Panc1 (cell line): Measurements from ENCODE around the gene KRT4.

ENCODE experiments used
- POLR2AphosphoS5 ChIP-seq: IDR thresholded peaks from 2 replicates; pipeline ENCODE4 v1.6.1; 2012; ENCODE audit warnings: mild to moderate bottlenecking, low read depth, low read length, moderate library complexity
- TCF7L2 ChIP-seq: IDR thresholded peaks from 2 replicates; pipeline ENCODE4 v1.6.1; 2011; ENCODE audit warnings: mild to moderate bottlenecking, low read depth, low read length, inconsistent platforms
- TF ChIP-seq, protein P1 (sequence below): fragments of 450-650 bp; IDR thresholded peaks from 2 replicates; pipeline ENCODE4 v1.5.1; 2017; ENCODE audit warnings: mild to moderate bottlenecking
- TF ChIP-seq, protein P2 (sequence below), 2 experiments: IDR thresholded peaks; 2 replicates each; pipeline ENCODE4 v1.6.1; 2011 to 2012; ENCODE audit warnings: low read depth in 2 of 2, control low read depth in 1 of 2, low read length in 1 of 2, mild to moderate bottlenecking in 1 of 2, moderate library complexity in 1 of 2; ENCODE audit not compliant: insufficient read depth in 1 of 2

DNA sequence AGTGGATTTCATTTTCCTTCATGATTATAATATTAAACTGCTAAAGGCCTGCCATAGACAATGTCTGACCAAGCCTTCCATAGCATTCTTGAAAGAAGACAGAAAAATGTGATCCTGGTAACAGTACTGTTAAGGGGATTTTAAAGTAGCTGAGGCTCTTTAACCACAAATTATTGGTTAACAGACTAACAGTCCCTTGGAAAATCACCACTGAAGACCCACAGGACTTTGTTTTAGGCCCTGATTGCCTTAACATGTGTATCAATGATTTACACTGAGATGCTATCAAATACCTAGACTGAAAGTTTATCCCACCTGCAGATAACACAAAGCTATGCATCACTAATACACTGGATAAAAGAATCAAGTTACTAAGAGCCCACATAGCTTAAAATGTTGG lies 14.2 kb upstream of the KRT4 start:
- TF ChIP-seq, protein P1, sequence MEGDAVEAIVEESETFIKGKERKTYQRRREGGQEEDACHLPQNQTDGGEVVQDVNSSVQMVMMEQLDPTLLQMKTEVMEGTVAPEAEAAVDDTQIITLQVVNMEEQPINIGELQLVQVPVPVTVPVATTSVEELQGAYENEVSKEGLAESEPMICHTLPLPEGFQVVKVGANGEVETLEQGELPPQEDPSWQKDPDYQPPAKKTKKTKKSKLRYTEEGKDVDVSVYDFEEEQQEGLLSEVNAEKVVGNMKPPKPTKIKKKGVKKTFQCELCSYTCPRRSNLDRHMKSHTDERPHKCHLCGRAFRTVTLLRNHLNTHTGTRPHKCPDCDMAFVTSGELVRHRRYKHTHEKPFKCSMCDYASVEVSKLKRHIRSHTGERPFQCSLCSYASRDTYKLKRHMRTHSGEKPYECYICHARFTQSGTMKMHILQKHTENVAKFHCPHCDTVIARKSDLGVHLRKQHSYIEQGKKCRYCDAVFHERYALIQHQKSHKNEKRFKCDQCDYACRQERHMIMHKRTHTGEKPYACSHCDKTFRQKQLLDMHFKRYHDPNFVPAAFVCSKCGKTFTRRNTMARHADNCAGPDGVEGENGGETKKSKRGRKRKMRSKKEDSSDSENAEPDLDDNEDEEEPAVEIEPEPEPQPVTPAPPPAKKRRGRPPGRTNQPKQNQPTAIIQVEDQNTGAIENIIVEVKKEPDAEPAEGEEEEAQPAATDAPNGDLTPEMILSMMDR: no peak
- TF ChIP-seq, protein P2, sequence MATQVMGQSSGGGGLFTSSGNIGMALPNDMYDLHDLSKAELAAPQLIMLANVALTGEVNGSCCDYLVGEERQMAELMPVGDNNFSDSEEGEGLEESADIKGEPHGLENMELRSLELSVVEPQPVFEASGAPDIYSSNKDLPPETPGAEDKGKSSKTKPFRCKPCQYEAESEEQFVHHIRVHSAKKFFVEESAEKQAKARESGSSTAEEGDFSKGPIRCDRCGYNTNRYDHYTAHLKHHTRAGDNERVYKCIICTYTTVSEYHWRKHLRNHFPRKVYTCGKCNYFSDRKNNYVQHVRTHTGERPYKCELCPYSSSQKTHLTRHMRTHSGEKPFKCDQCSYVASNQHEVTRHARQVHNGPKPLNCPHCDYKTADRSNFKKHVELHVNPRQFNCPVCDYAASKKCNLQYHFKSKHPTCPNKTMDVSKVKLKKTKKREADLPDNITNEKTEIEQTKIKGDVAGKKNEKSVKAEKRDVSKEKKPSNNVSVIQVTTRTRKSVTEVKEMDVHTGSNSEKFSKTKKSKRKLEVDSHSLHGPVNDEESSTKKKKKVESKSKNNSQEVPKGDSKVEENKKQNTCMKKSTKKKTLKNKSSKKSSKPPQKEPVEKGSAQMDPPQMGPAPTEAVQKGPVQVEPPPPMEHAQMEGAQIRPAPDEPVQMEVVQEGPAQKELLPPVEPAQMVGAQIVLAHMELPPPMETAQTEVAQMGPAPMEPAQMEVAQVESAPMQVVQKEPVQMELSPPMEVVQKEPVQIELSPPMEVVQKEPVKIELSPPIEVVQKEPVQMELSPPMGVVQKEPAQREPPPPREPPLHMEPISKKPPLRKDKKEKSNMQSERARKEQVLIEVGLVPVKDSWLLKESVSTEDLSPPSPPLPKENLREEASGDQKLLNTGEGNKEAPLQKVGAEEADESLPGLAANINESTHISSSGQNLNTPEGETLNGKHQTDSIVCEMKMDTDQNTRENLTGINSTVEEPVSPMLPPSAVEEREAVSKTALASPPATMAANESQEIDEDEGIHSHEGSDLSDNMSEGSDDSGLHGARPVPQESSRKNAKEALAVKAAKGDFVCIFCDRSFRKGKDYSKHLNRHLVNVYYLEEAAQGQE (IDR thresholded peaks at IDR 0.05; ENCODE audit: insufficient read depth in 1 of 2, low read depth in 2 of 2, low read length in 1 of 2): no peak
- TF ChIP-seq POLR2AphosphoS5 (no peak), TCF7L2 (no peak)
